Esophagus squamous epithelium (tissue), 5 donors: ENCODE results near the gene SLC28A1. TPM values are rescaled to one million over a fixed set of nuclear protein-coding genes. Genes with fewer than 3 reads are reported as not detected.

Experiments used
- DNase-seq: peaks from one replicate; lab custom pipeline; 2025; lab: John Stamatoyannopoulos, UW
- H3K27ac ChIP-seq, 4 donors: fragments of 200-600 bp; sonication (generic); one replicate each; pipeline ENCODE4 v1.5.1; 2016 to 2019; ENCODE audit warnings: mild to moderate bottlenecking in 1 of 4
- H3K27me3 ChIP-seq, 4 donors: fragments of 200-600 bp; sonication (generic); 1 replicate in 3 of 4; 2 replicates in 1 of 4; pipeline versions ENCODE4 v1.5.1 to v1.6.0; 2017 to 2021; ENCODE audit warnings: antibody characterized with exemption in 1 of 4
- H3K36me3 ChIP-seq, 3 donors: fragments of 200-600 bp; sonication (generic); one replicate each; pipeline ENCODE4 v1.5.1; 2016 to 2019
- H3K4me1 ChIP-seq, 3 donors: fragments of 200-600 bp; sonication (generic); one replicate each; pipeline ENCODE4 v1.5.1; 2017 to 2019
- H3K4me3 ChIP-seq, 4 donors: fragments of 200-600 bp; sonication (generic); 1 replicate in 3 of 4; 2 replicates in 1 of 4; pipeline ENCODE4 v1.5.1; 2016 to 2019; ENCODE audit warnings: mild to moderate bottlenecking in 2 of 4, moderate library complexity in 1 of 4
- H3K9me3 ChIP-seq, 3 donors: fragments of 200-600 bp; sonication (generic); one replicate each; pipeline ENCODE4 v1.5.1; 2016 to 2019
- POLR2A ChIP-seq, 4 donors: fragments of 450-650 bp; IDR thresholded peaks; one replicate each; pipeline ENCODE4 v1.6.1; 2017; ENCODE audit warnings: antibody characterized with exemption in 4 of 4, mild to moderate bottlenecking in 4 of 4, moderate library complexity in 3 of 4
- WGBS, 2 donors: methylation state at CpG; one replicate each; pipeline ENCODE4 v1.1.5; 2018; 5-methylcytosine and 5-hydroxymethylcytosine counted together
- intact Hi-C: fragments of 100-400 bp; cut with DNase I; formaldehyde crosslinking; loops from one replicate; pipeline ENCODE4 v1.15.0; 2022
- total RNA-seq, 4 donors: library from RNA; depleted of rRNA; stranded (reverse); fragments of >200 nt; gene quantifications; one replicate each; pipeline ENCODE4 v1.1.0, GENCODE V29; 2016
- TF ChIP-seq, protein P1 (sequence below), 6 experiments: fragments of 450-650 bp in 4 of 6; fragments of 200-600 bp in 2 of 6; sonication (generic) in 2 of 6; IDR thresholded peaks; one replicate each; pipeline ENCODE4 v1.5.1; 2016 to 2019; ENCODE audit warnings: antibody characterized with exemption in 6 of 6, mild to moderate bottlenecking in 4 of 6, moderate library complexity in 4 of 6
- donor health status: DM: yes; HTN: yes; CAD: no.

Gene SLC28A1
- total RNA-seq, 4 donors from 2014 or later = not detected

DNA sequence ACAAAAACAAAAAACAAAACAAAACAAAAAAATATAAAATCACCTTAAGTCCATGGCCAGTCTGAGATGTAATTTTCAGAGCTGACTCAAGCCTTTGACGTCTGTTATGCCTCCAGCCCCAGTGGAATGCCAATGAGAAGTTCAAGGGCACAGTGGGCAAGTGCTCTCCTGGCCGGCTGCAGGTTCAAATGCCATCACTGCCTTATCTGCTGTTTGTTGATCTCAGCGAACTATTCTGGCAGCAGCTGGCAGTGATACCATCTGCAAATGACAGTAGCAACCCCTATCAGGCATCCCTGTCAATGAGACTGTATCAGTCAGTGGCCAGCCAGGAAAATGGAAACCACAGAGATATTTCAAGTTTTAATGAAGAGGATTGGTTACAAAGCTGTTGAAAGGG is 86.4 kb downstream of the SLC28A1 start:
- Histone ChIP-seq H3K4me1 (no peaks in the 10 kb centered on the region), H3K9me3 (no peaks in the 10 kb centered on the region), H3K27me3 (no peaks in the 10 kb centered on the region), H3K36me3 (no peaks in the 10 kb centered on the region), H3K4me3 (no peak overlapping the region), H3K27ac (no peak overlapping the region)
- no peak for DNase-seq
- TF ChIP-seq, protein P1, sequence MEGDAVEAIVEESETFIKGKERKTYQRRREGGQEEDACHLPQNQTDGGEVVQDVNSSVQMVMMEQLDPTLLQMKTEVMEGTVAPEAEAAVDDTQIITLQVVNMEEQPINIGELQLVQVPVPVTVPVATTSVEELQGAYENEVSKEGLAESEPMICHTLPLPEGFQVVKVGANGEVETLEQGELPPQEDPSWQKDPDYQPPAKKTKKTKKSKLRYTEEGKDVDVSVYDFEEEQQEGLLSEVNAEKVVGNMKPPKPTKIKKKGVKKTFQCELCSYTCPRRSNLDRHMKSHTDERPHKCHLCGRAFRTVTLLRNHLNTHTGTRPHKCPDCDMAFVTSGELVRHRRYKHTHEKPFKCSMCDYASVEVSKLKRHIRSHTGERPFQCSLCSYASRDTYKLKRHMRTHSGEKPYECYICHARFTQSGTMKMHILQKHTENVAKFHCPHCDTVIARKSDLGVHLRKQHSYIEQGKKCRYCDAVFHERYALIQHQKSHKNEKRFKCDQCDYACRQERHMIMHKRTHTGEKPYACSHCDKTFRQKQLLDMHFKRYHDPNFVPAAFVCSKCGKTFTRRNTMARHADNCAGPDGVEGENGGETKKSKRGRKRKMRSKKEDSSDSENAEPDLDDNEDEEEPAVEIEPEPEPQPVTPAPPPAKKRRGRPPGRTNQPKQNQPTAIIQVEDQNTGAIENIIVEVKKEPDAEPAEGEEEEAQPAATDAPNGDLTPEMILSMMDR (IDR thresholded peaks at IDR 0.05) = no peak
- no peak for TF ChIP-seq POLR2A (IDR thresholded peaks at IDR 0.05)
- 73 to 82% methylated on average over 2 to 3 of the region's 3 CpGs for WGBS, 2 donors
- intact Hi-C loops = no loop called here

DNA sequence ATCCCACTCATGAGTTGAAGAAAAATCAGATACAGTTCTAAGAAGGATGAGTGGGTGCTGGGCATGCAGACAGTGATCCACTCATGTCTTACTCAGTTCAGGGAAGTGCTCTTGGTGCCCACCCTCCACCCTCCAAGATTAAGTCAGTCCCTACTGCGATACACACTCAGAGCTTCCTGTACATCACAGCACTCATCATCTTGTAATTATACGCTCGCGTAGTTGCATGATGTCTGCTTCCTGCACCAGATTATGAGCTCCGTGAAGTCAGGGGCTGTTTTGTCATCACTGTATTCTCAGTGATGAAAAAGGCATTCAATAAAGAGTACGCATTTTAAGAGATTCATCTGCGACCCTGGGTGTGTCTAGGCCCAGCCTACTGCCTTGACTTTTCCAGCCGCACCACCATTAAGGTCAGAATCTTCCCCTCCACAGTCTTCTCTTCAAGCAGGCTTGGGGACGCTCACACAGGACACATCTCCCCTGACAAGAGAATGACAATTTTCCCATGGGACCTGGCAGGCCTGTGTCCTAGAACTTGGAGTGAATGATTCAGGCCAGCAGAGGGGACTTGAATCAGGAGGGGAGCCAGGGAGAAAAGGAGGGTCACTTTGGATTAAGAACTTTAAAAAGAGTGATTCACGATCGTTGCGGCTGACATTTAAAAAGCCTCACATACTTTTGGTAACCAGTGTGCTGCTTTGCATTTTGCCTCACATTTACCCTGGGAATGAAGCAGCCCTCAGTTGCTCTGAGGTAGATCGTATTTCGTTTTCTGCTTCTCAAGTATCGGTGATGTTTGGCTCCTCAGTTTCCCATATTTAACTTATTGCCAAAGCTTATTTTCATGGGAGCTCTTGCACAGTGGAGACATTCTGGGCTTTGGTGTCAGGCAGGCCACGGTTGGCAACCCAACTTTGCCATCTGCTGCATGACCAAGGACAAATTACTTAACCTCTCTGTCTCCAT is 89.3 kb downstream of the SLC28A1 start:
- no peak for DNase-seq

DNA sequence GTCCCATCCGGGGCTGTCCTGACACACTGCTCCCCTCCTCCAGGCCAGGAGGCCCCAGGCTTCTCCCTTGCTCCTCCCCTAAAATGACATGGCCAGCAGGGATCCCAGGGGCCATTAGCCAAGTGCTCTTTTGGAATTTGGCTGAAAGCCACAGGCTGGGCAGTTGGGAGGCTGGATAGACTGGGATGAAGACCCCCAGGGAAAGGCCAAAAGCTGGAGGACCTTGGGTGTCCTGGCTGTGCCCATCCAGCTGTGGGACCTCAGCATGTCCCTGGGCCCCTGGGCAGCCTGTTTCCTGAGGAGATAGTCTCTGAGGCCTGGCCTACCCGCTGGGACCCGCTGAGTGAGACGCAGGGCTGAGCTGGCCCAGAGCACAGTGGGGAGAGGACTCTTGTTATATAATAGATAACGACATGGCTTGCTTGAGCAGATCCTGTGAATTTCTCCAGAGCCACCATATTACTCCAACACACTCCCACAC is 91.4 kb downstream of the SLC28A1 start:
- Histone ChIP-seq H3K4me3 (no peak overlapping the region), H3K27ac (no peak overlapping the region), H3K4me1 (peaks cover 0 to 11% (median 0%) of the 10 kb centered on the region in 3 donors), H3K36me3 (no peaks in the 10 kb centered on the region), H3K9me3 (no peaks in the 10 kb centered on the region), H3K27me3 (no peaks in the 10 kb centered on the region)
- no peak for TF ChIP-seq POLR2A (IDR thresholded peaks at IDR 0.05)
- TF ChIP-seq, protein P1 (IDR thresholded peaks at IDR 0.05) = no peak
- no peak for DNase-seq
- intact Hi-C loops = no loop called here
- WGBS, 2 donors = 57 to 83% methylated on average over 1 to 4 of the region's 5 CpGs

More for the DNA sequence above, 89.3 kb downstream of the SLC28A1 start:
- WGBS, 2 donors = 84 to 86% methylated on average over 15 to 16 of the region's 16 CpGs
- TF ChIP-seq POLR2A (IDR thresholded peaks at IDR 0.05) = no peak
- Histone ChIP-seq H3K27ac (no peak overlapping the region), H3K9me3 (no peaks in the 10 kb centered on the region), H3K4me3 (no peak overlapping the region), H3K4me1 (no peaks in the 10 kb centered on the region), H3K36me3 (no peaks in the 10 kb centered on the region), H3K27me3 (no peaks in the 10 kb centered on the region)
- intact Hi-C loops = no loop called here

DNA sequence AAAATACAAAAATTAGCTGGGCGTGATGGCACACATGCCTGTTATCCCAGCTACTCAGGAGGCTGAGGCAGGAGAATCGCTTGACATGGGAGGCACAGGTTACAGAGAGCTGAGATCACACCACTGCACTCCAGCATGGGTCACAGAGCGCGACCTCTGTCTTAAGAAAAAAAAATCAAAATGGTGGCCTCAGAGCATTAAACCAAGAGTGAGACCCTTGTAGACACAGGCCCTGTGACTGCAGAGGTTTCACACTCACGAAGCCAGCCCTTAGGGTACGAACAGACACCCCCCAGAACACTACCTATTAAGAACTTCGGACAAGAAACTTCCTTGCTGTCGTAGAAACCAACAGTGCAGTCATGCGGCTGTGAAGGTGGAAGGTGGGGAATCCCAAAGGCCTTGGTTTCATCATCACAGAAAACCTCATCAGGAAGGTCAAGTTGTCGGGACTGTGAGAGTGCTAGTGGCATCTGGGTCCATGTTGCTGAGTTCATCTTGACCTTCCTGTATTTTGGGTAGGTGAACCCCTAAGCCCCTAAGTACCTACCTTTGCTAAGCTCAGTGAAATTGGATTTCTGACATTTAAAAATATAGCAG is 92.4 kb downstream of the SLC28A1 start:
- intact Hi-C loops = no loop called here
- Histone ChIP-seq H3K9me3 (no peaks in the 10 kb centered on the region), H3K4me3 (no peak overlapping the region), H3K27ac (no peak overlapping the region), H3K4me1 (peaks cover 0 to 11% (median 0%) of the 10 kb centered on the region in 3 donors), H3K36me3 (no peaks in the 10 kb centered on the region), H3K27me3 (no peaks in the 10 kb centered on the region)
- no peak for TF ChIP-seq POLR2A (IDR thresholded peaks at IDR 0.05)
- TF ChIP-seq, protein P1 (IDR thresholded peaks at IDR 0.05) = no peak
- no peak for DNase-seq
- 82 to 96% methylated on average over 9 to 10 of the region's 10 CpGs for WGBS, 2 donors

DNA sequence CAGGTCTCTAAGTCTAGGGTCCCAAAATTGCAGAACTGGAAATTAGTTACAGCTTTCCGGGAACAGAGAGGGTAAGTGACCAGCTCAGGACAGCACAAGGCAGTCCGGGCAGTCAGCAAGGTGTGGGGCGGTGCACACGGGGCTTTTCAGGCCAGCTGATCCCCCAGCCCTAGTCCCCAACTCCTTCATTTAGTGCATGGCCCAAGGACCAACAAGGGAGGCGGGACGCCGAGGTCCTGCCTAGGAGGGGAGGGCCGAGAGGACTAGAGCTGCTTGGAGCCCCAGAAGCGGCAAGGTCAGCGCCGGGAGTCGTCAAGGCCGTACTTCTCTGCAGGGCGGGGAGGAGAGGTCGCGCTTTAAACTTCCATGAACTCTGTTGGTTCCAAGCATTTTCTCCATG is 95.2 kb downstream of the SLC28A1 start:
- intact Hi-C loops = no loop called here
- H3K4me3 ChIP-seq = peak overlapping the region in 3 of 4 donors; percentile 84 to 95 (median 93)
- H3K27ac ChIP-seq = no peak overlapping the region

More for the DNA sequence above, 95.2 kb downstream of the SLC28A1 start:
- Histone ChIP-seq H3K4me1 (peaks cover 0 to 37% (median 12%) of the 10 kb centered on the region in 3 donors), H3K9me3 (no peaks in the 10 kb centered on the region), H3K27me3 (no peaks in the 10 kb centered on the region), H3K36me3 (no peaks in the 10 kb centered on the region)
- 41 to 50% methylated on average over 8 to 11 of the region's 16 CpGs for WGBS, 2 donors
- no peak for TF ChIP-seq POLR2A (IDR thresholded peaks at IDR 0.05)
- TF ChIP-seq, protein P1 (IDR thresholded peaks at IDR 0.05) = no peak
- no peak for DNase-seq
